Caki2 (cell line): Measurements from ENCODE around the gene FER. TPM values are rescaled to one million over a fixed set of nuclear protein-coding genes. Genes with fewer than 3 reads are reported as not detected.
A peak's percentile ranks its signal among the peaks of the same experiment; 100 is the strongest.
"Not testable (repeated sequence)": the region's sequence is repeated elsewhere in the genome, so short reads cannot be mapped to it uniquely, and the experiment has no call there.

Experiments
- DNase-seq: peaks from one replicate; pipeline ENCODE4 v3.0.0-alpha.2; 2015; ENCODE audit warnings: low read depth
- in situ Hi-C: cut with HindIII; loops from 2 replicates; pipeline ENCODE4 v1.10.0; 2016; ENCODE audit warnings: low sequenced_read_pairs, low pct_unique_long_range_greater_than_20kb, mixed read lengths
- total RNA-seq: library from RNA; depleted of rRNA; stranded (reverse); fragments of >200 nt; shearing (Covaris generic); gene quantifications from 2 replicates; pipeline ENCODE4 v1.2.3, GENCODE V29; 2014; ENCODE audit warnings: low replicate concordance

Gene FER
- total RNA-seq, 1 experiment from 2014 or later = 5.1 TPM

DNA sequence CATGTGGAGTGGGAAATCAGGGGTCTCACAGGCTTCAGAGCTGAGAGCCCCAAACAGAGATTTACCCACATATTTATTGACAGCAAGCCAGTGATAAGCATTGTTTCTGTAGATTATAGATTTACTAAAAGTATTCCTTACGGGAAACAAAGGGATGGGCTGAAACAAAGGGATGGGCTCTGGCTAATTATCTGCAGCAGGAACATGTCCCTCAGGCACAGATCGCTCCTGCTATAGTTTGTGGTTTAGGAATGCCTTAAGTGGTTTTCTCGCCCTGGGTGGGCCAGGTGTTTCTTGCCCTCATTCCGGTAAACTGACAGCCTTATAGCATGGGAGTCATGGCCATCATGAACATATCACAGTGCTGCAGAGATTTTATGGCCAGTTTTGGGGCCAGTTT lies 36.9 kb downstream of the FER start:
- in situ Hi-C loops, DNase-seq: not testable (repeated sequence)

DNA sequence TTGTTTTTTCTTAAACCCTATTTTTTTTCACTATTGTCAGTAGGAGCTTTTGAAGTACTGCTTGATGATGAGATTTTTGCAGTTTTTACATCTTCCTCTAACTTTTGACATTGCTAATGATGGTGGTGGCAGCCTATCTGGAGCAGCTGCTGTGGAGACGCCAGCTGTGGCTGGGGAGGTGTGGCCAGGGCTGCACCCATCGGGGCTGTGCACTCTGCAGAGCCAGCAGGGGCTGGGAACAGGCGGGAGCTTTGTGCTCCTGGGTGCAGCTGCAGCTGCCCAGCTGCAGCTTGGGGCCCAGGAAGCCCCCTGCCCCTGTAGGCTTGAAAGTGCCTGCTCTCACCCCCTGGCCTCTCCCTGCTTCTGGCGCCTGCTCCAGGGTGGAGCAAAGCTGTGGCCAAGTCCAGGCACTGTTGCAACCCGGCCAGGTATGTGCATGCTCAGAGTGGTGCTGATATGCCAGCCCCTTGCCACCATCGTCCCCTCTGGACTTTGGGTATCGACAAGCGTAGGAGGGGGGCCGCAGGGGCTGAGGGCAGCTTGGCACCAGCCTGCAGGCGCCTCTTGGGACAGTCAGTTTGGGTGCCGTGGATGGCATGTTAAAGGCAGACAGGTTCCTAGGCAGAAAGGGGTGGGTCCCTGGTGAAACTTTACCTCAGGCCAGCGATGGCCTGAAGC lies 39.2 kb downstream of the FER start:
- in situ Hi-C loops = no loop called here
- DNase-seq = no peak

DNA sequence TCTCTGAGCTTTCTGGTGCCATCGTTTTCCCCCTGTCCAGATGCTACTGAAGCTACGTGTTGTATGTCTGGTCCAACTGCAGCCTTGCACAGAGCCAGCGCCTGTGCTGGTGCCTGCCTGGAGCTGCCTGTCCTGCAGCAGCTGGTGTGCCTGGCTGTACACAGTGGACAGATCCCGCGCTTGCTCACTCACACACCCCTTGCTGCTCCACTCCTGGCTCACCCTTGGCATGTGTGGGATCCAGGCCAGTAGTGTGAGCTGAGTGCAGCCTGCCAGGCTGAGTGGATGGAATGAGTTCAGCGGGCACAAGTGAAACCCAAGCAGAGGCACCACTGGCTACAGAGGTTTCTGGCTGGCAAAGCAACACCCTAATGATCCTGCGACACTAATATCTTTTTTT lies 40.4 kb downstream of the FER start:
- in situ Hi-C loops = no loop called here
- no peak for DNase-seq

DNA sequence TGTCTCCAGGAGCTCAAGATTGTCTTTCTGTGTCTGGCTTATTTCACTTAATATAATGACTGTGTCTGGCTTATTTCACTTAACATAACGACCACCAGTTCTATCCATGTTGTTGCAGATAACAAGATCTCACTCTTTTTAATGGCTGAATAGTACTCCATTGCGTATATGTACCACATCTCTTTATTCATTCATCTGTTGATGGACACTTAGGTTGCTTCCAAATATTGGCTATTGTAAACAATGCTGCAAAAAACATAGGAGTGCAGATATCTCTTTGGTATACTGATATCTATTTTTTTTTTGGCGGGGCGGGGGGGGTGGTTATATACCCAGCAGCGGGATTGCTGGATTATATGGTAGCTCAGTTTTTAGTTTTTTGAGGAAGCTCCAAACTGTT lies 45.5 kb downstream of the FER start:
- in situ Hi-C loops = no loop called here
- no peak for DNase-seq

DNA sequence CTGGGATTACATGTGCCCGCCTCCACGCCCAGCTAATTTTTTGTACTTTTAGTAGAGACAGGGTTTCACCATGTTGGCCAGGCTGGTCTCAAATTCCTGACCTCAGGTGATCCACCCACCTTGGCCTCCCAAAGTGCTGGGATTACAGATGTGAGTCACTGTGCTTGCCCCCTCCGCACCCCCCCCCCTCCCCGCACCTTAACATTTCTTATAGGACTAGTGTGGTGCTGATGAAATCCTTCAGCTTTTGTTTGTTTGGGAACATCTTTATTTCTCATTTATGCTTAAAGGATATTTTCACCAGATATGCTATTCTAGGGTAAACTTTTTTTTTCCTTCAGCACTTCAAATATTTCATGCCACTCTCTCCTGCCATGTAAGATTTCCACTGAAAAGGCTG lies 46.7 kb downstream of the FER start:
- in situ Hi-C loops, DNase-seq: not testable (repeated sequence)

DNA sequence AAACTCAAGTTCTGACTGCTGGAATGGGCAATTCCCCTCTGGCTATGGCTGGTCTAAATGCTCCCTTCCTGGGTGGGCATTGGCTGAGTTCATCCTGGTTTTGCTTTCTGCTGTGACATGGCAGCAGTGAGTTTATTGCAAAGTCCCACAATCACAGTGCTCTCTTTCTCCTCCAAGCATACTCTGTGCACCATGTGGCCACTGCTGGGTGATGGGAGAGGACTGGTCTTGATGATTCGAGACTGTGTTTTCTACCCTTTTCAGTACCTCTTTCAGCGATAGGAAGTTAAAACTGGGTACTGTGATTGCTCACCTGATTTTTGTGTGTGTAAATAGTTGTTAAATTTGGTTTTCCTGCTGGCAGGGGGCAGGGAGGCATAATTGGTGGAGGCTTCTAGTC lies 49.7 kb downstream of the FER start:
- in situ Hi-C loops = no loop called here
- no peak for DNase-seq

DNA sequence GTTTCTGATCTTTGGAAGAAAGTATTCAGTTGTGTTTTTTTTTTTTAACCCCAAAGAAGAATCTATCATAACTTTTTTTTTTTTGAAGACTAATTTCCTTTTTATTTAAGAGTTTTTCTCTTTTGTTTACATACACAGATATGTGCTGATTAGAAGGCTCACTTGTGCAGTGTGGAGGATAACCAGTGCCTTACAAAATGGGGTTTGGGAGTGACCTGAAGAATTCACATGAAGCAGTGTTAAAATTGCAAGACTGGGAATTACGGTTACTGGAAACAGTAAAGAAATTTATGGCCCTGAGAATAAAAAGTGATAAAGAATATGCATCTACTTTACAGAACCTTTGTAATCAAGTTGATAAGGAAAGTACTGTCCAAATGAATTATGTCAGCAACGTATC lies 50.3 kb downstream of the FER start:
- in situ Hi-C loops = no loop called here

DNA sequence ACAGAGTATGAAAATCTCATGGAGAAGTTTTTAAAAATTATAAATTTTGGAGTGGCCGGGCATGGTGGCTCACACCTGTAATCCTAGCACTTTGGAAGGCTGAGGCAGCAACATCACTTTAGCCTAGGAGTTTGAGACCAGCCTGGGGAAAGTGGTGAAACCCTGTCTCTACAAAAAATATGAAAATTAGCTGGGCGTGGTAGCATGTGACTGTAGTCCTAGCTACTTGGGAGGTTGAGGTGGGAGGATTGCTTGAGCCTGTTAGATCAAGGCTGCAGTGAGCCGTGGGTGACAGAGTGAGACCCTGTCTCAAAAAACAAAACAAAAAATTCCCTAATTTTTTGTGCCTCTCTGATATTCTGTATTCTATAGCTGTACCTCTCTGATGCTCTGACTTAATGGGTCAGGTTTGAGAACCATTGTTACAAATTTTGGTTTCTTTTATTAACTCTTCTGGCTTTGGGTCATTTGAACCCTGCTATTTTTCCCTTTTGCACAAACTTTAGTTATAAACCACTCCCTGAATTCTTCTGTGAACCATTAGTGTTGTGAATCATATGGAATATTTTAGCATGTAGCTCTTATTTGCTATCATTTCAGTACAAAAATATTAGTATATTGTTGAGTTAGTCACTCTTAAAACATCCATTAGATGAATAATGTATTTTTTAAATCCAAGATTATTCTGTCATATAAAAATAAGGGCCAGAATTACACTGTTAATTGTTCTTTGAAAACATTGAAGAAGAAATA lies 51.0 kb downstream of the FER start:
- in situ Hi-C loops = no loop called here
- DNase-seq = no peak

More for the DNA sequence above, 50.3 kb downstream of the FER start:
- DNase-seq = no peak

DNA sequence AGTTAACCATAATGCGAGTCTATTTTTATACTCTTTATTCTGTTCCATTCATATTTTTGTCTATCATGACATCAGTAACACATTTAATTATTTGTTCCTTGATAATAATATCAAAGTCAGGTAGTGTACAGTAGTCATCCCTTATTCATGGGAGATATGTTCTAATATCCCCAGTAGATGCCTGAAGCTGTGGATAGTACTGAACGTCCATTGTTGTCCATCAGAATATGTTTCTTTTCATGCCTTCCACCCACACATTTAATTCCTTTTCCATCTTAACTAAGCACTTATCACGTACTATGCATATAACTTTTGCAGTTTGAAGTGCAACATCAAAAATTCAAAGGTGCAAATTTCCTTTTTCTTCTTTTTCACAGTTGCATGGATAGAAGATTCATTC lies 53.6 kb downstream of the FER start:
- DNase-seq = no peak
- in situ Hi-C loops = no loop called here

DNA sequence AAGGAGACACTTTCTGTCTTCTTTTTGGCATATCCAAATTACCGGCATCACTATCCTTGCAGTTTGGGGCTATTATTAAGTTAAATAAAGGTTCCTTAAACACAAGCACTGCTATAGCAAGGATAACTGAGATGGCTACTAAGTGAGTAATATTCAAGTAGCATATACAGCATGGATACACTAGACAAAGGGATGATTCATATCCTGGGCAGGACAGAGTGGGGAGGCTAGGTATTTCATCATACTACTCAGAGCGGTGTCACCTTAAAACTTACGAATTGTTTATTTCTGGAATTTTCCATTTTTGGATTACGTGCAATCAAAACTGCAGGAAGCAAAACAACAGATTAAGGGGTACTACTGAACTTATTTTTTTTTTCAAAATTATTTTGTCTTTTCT lies 54.1 kb downstream of the FER start:
- peak; percentile 44 for DNase-seq
- in situ Hi-C loops = no loop called here

DNA sequence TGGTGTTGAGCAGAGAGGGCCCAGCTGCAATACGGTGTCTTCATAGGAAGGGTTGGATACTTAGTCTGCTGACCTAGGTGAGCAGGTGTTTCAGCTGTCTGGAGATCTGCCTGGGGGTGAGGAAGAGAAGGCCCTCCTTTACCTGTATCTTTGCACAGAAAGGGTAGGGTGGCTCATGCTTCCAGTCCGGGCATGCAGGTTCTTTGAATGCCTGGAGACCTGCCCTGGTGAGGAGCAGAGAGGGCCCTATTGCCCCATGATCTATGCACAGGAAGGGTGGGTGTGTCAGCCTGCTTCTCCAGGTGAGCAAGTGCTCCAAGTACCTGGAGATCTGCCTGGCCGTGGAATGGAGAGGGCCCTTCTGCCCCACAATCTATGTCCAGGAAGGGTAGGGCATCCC lies 63.0 kb downstream of the FER start:
- in situ Hi-C loops = no loop called here

DNA sequence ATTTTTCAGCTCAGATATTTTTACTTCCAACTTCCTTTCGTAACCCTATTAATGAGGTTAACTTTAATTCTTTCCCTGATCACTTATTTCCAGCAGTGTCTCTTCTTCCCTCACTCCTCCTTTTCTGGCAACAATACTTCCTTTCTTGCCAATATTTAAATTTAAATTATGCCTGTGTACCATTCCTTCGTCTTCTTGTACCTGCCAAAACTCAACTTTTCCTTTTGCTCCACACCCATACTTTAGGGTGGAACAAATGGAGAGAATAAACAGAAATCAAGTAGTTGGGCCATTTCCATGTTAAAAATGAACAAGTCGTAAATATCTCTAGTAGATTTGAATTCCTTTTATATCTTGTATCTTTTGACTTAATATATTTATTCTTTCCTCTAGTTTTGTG lies 66.0 kb downstream of the FER start:
- DNase-seq = no peak
- in situ Hi-C loops = no loop called here

More for the DNA sequence above, 63.0 kb downstream of the FER start:
- no peak for DNase-seq

DNA sequence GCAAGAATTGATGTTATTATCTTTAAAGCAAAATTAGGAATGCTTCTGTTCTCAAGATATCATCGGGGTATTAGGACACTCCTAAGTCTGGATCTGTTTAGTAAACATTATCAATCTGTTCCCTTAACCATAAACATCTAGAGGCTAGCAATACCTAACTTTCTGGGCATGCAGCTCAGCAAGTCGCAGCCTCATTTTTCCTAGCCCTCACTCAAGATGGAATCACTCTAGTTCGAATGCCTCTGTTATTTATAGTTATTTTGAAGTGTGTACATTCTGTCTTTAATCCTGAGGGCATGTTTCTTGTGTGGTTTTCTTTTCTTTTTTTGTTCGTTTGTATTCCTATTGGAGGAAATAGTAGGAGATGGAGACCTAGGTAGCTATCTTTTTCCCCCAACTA lies 66.9 kb downstream of the FER start:
- in situ Hi-C loops = no loop called here
- DNase-seq = no peak

DNA sequence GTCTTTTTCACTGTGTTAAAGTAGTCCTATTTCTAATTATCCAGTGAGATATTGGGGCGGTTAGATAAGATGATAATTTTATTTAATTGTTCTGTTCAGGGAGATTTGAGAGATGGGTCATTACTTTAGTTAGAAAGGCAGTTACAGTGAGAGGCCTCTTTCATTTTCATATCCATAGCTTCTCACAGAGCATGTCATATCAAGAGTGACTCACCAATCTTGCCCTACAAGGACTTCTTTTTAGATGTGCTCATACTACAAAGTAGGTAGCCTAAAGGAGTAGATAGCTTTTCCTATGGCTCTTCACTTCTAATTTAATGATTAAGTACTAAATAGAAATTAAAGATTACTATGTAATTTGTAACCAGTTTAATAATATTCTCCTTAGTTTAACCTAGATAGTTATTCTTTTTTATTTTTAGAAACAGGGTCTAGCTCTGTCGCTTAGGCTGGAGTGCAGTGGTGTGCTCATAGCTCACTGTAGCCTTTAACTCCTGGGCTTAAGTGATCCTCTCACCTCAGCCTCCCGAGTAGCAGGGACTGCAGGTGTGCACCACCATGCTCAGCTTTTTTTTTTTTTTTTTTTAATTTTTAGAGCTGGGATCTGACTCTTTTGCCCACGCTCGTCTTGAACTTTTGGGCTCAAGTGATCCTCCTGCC lies 71.0 kb downstream of the FER start:
- in situ Hi-C loops = no loop called here
- no peak for DNase-seq

DNA sequence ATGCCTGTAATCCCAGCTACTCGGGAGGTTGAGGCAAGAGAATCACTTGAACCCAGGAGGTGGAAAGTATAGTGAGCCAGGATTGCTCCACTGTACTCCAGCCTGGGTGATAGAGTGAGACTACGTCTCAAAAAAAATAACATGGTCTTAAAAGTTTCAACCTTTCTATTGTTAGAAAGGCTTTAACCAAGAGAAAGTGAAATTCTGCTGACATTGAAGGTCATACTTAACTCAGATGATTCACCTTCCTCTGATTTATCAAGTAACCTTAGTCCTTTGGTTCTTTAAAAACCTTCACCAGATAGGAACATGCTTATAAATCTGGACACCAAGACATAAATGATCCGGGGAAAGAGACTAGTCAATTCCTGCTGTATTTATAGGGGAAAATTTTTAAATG lies 73.3 kb downstream of the FER start:
- DNase-seq = no peak
- in situ Hi-C loops = no loop called here

DNA sequence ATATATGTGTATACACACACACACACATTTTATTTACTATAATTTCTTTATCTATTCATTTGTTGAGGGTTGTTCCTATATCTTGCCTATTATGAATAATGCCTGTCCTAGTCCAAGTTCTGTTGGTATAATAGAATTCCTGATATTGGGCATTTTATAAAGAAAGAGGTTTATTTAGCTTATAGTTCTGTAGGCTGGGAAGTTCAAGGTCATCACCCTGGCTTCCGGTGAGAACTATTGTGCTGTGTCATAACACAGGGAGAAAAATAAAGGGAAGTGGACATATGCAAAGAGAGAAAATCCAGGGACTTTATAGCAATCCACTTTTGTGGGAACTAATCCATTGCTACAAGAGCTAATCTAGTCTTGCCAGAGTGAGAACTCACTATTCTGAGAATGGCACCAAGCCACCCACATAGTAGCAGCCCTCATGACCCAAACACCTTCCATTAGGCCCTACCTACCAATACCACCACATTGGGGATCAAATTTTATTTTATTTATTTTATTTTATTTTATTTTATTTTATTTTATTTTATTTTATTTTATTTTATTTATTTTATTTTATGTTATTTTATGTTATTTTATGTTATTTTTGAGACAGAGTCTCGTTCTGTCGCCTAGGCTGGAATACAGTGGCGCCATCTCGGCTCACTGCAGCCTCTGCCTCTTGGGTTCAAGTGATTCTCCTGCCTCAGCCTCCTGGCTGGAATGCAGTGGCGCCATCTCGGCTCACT lies 74.7 kb downstream of the FER start:
- in situ Hi-C loops = no loop called here
- DNase-seq = no peak

DNA sequence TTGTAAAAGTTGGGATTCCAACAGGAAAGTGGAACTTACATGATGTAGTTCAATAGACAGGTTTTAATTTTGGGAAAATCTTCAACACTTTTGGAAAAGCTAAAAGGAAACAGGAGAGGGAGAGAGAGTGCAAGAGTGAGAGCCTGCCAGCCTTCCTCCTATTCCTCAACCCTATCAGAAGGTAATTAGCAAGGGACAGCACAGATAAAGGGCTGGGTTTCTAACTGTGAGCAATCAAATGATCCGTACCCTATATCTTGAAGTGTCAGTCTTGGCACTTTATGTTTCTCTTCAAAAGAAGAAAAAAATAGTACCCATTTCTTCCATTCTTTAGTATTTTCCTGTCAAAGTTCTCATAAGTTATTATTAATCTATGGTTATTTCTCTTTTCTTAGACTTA lies 79.4 kb downstream of the FER start:
- no peak for DNase-seq
- in situ Hi-C loops = no loop called here

DNA sequence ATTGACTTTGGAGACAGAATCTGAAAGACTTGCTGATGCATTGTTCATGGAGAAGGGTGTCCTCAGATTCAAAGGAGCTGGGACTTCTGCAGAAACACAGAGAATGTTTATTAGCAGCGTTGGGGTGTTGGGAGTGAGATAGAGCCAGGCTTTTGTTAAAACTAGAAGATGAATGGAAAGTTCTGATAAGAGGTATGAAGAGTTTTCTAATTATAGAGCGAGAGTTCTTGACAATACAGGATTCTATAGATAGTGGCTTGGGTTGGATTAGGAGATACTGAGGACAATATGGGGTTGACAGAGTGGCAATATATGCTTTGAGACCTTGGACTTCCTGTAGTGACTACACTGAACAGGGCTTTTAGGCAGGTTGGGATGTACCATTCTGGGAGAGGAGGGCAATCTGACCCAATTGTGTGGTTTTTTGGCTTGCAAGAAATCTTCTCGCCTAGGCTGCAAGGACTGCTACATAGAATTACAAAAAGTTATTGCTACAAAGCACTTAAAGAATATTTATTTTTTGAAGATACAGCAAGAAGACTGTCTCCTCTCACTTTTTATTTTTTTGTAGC lies 83.1 kb downstream of the FER start:
- in situ Hi-C loops = no loop called here

DNA sequence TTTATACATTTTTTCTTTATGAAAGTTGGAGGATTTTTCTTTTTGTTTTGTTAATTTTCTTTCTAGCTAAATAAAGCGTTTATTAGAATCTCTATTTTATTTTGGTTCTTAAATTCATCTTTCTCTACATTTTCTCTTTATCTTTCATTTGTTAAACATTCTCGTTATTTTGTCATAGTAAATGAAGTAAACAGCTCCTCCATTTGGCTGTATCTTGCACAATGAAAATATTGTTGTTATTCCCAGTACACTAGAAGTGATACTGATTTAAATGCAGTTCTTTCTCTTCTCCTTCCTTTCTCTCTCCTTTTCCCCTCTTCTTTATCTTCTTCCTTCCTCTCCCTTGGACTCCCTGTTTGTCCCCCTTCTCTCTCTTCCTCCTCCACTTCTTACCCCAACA lies 88.8 kb downstream of the FER start:
- DNase-seq = no peak
- in situ Hi-C loops = no loop called here

More for the DNA sequence above, 83.1 kb downstream of the FER start:
- DNase-seq = no peak
